PC-9 (cell line): ENCODE results near the gene UNC45B.

ENCODE experiments used
- EZH2 ChIP-seq: fragments of 200-600 bp; sonication (generic); IDR thresholded peaks from 2 replicates; pipeline ENCODE4 v1.8.0; 2017; ENCODE audit warnings: antibody characterized with exemption, low read depth
- TF ChIP-seq, protein P1 (sequence below): fragments of 200-600 bp; sonication (generic); conservative IDR thresholded peaks from 2 replicates; pipeline ENCODE4 v1.6.1; 2017; ENCODE audit warnings: mixed run types, antibody characterized with exemption, mild to moderate bottlenecking, moderate library complexity

DNA sequence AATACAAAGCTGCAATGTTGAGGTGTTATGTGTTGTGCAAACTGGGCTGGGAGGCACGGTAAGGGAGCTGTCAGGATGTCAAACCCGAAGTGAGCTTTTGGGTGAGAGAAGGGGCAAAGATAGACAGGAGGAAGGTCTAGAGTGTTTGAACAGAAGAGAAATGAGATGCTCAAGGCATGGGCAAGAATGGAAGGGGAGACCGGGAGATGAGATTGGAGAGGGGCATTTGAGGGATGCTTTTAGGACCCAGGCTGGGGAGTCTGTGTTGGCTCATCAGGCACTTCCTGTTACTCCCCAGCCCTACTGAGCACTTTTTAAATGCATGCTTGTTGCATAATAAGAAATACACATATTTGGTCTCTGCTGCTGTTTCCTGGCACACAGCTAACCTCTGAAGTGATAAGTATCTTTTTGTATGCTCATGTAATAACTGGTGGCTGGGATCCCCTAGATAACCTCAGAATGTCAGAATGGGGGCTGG, 13.7 kb downstream of the UNC45B start:
- TF ChIP-seq, protein P1, sequence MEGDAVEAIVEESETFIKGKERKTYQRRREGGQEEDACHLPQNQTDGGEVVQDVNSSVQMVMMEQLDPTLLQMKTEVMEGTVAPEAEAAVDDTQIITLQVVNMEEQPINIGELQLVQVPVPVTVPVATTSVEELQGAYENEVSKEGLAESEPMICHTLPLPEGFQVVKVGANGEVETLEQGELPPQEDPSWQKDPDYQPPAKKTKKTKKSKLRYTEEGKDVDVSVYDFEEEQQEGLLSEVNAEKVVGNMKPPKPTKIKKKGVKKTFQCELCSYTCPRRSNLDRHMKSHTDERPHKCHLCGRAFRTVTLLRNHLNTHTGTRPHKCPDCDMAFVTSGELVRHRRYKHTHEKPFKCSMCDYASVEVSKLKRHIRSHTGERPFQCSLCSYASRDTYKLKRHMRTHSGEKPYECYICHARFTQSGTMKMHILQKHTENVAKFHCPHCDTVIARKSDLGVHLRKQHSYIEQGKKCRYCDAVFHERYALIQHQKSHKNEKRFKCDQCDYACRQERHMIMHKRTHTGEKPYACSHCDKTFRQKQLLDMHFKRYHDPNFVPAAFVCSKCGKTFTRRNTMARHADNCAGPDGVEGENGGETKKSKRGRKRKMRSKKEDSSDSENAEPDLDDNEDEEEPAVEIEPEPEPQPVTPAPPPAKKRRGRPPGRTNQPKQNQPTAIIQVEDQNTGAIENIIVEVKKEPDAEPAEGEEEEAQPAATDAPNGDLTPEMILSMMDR: no peak
- TF ChIP-seq EZH2: no peak
